ENCODE measurements around the gene CCPG1.
A peak's percentile ranks its signal among the peaks of the same experiment; 100 is the strongest.
"Not testable (repeated sequence)": the region's sequence is repeated elsewhere in the genome, so short reads cannot be mapped to it uniquely, and the experiment has no call there.

The CCPG1 gene

GRCh38 chr15:55408012-55408928, at the start of gene CCPG1, which contains the start of gene PIERCE2:
Gene CCPG1, minus strand, starts transcription at chr15:55408359. Its CDS starts 18,935 bp downstream, at chr15:55389424.
Gene PIERCE2, plus strand, starts transcription at chr15:55408495. Its CDS starts 274 bp downstream, at chr15:55408769.
- H3K27ac ChIP-seq: peak within 1 kb of the TSS; percentile 62
- peak; percentile 57 for DNase-seq (ENCODE audit: low read depth, low spot score)

DNA sequence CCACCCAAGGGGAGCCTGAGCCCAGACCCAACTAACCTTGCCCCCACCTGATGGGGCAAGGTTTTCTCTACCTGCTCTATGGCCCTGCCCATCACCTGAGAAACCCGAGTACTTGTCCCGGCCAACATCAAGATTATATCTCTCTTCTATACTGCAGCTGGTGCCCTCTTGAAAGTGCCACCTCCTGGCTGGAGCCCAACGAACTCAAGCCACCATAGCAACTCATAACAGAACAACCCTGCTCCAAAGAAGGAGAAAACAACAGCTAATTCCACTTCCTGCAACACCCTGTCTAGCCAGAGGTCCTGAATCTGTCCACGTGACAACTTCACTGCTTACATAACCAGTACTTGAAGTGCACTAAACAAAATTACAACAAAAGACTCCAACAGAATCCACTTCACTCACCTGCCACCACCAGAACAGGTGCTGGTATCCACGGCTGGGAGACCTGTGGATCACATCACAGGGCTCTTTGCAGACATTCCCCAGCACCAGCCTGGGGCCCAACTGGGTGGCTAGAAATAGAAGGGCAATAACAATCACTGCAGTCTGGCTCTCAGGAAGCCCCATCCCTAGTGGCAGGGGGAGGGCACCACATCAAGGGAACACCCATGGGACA, 49.4 kb upstream of the CCPG1 start:
- no peak for DNase-seq (ENCODE audit: low read depth, low spot score)
- no peak overlapping the region for H3K27ac ChIP-seq

GRCh38 chr15:55447030-55447394, 38.9 kb upstream of the CCPG1 start:
- not testable (repeated sequence) for H3K27ac ChIP-seq; DNase-seq (ENCODE audit: low read depth, low spot score)

GRCh38 chr15:55446379-55447029, 38.3 kb upstream of the CCPG1 start:
- H3K27ac ChIP-seq: not testable (repeated sequence)

DNA sequence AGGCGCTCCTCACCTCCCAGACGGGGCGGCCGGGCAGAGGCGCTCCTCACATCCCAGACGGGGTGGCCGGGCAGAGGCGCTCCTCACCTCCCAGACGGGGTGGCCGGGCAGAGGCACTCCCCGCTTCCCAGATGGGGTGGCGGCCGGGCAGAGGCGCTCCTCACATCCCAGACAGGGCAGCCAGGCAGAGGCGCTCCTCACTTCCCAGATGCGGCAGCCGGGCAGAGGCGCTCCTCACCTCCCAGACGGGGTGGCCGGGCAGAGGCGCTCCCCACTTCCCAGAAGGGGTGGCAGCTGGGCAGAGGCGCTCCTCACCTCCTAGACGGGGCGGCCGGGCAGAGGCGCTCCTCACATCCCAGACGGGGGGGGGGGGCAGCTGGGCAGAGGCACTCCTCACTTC, 37.8 kb upstream of the CCPG1 start:
- not testable (repeated sequence) for DNase-seq (ENCODE audit: low read depth, low spot score); H3K27ac ChIP-seq

More at GRCh38 chr15:55446379-55447029, 38.3 kb upstream of the CCPG1 start:
- DNase-seq (ENCODE audit: low read depth, low spot score): not testable (repeated sequence)

DNA sequence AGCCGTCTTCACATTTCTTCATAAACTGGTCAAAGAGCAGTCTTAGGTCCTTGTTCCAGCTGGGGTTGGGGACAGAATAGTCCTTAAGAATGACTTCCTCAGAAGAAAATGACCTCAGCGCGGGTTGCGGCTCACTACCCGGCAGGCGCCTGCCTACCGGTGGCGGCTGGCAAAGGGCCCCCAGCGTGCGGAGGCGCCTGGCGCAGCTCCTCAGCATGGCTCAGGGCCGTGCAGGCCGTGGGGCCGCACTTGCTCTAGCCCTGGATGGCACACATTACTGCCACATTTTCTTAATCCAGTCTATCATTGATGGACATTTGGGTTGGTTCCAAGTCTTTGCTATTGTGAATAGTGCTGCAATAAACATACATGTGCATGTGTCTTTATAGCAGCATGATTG, 35.0 kb upstream of the CCPG1 start:
- H3K27ac ChIP-seq; DNase-seq (ENCODE audit: low read depth, low spot score): not testable (repeated sequence)

DNA sequence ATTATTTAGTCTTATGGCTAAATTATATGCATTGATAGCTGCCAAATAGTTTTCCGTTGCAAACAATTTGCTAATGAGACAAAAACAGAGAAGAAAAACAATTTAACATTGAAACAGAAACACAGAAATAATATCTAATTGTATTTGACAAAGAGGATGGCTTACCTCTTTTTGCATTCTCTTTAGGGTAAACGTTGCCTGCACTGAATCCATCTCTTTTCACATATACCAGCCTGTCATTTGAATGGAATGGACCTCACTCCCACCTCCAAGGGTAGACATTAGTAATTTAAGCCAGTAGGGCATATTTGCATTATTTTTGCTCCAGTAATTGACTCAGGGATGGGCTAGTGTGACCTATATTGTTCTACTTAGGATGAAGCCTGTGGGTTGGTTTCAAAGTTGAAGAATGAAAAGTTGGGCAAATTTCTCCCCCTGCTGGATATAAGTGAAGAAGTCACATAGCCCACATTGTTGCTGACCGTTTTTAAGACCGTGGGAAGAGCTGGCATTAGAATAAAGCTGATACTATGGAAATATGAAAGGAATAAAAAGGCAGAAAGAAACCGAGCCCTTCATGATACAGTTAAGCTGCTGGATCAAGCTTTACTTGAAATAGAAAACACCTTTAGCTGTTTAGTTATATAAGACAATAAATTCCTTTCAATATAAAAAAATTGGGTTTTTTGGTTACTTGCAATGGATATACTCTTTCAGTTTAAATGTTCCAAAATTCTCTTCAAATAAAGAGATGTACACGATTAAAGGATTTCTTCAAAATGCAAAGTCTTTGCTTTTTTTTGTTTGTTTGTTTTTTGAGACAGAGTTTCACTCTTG, 27.0 kb upstream of the CCPG1 start:
- peak; percentile 3 for DNase-seq (ENCODE audit: low read depth, low spot score)
- H3K27ac ChIP-seq: no peak overlapping the region

DNA sequence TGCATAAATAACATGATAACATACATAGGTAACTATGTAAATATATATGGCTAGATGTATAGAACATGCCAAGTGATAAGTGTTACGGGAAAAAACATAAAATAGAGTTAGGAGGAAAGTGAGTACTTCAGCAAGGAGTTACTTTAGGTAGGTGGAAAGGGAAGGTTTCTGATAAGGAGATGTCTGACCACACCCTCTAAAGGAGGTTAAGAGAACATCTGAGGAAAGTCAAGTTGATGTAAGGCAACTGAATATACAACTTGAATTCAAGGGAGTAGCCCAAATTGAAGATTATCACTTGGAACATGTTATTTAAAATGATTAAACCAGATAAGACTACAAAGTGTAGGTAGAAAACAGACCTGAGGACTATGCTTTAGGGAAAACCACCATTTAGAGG, 13.9 kb upstream of the CCPG1 start:
- no peak overlapping the region for H3K27ac ChIP-seq
- DNase-seq (ENCODE audit: low read depth, low spot score): no peak

DNA sequence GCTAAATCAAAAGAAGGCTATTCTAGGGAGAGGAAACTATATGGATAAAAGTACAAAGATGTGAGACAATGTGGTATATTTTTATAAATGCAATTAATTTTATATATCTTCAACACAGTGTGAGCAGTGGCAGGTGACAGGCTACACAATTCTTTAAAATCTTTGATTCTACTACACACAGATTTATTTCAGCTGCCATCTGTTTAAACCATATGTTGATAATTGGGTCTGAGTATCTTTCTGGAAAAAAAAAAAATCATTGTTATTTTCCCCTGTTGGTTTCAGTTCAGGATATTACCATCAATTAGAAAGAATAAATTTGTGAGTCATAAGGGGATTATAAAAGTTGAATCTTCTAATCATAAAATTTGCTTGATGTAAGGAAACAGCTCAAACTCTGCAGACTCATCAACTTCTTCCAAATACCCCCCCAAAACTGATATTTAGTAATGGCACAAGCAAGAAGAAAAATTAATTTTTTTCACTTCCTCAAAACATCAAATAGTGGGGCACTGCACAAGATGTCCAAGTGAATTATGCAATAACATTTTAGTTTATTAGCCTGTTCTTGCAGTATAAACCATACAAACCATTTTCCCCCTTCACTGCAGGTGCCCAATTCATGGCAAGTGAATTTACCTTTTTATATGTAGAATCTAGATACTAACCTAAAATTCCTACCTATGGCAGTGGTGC, 12.2 kb upstream of the CCPG1 start:
- H3K27ac ChIP-seq: no peak overlapping the region
- no peak for DNase-seq (ENCODE audit: low read depth, low spot score)

- DNase-seq (ENCODE audit: low read depth, low spot score): not testable (repeated sequence)
Measured at GRCh38 chr15:55417678-55418077, 9.5 kb upstream of the CCPG1 start.

DNA sequence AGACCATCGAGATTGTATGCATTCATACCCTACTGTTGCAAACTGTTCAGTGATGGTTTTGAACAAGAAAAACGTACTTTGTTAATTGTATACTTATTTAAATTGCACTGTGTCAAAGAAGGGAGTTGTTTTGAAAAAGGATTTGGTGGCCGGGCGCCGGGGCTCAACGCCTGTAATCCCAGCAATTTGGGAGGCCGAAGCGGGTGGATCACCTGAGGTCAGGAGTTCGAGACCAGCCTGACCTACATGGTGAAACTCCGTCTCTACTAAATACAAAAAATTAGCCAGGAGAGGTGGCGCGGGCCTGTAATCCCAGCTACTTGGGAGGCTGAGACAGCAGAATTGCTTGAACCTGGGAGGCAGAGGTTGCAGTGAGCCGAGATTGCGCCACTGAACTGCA, 817 bp upstream of the CCPG1 start:
- peak overlapping the region; percentile 62 for H3K27ac ChIP-seq
- not testable (repeated sequence) for DNase-seq (ENCODE audit: low read depth, low spot score)

More at GRCh38 chr15:55417678-55418077, 9.5 kb upstream of the CCPG1 start:
- not testable (repeated sequence) for H3K27ac ChIP-seq

- H3K27ac ChIP-seq: peak overlapping the region; percentile 62
- no peak for DNase-seq (ENCODE audit: low read depth, low spot score)
Measured at GRCh38 chr15:55407498-55408011, 604 bp downstream of the CCPG1 start.

DNA sequence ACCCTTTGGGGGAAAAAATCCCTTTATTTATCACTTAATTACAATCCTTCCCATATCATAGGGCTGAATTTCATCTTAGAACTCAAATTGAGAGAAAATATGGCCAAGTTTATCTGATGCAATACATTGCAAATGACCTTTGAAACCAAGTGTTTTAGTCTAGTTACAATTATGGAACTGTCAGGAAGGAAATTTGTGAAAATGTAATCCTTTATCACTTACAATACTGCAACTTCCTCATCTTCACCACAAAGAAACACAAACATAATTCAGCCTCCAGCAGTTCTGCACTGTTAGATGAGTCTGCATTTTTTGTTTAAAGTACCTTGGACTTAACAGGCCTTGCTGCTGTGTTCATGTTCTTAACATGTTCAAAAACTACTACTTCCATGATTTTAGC, 4.6 kb downstream of the CCPG1 start:
- no peak for DNase-seq (ENCODE audit: low read depth, low spot score)
- H3K27ac ChIP-seq: peak overlapping the region; percentile 60

DNA sequence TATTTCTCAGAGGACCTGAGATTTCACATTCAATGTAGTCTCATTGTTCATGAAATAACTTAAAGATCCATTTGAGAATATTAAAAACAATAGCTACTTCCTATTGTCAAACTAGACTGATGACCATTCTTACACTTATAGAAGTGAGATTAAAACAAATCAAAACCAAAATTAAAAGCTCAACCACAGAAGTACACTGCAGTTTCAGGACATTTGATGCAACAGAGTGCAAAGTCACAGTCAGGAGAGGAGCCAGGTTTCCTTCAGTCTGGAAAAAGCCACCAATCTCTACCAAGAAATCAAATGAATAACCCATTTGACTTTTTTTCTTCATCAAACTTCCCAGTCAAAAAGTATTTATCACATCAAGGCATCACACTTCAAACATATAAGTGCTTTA, 5.5 kb downstream of the CCPG1 start:
- peak overlapping the region; percentile 60 for H3K27ac ChIP-seq
- DNase-seq (ENCODE audit: low read depth, low spot score): no peak

- no peak for DNase-seq (ENCODE audit: low read depth, low spot score)
- H3K27ac ChIP-seq: no peak overlapping the region
Measured at GRCh38 chr15:55401786-55402246, 6.3 kb downstream of the CCPG1 start.

DNA sequence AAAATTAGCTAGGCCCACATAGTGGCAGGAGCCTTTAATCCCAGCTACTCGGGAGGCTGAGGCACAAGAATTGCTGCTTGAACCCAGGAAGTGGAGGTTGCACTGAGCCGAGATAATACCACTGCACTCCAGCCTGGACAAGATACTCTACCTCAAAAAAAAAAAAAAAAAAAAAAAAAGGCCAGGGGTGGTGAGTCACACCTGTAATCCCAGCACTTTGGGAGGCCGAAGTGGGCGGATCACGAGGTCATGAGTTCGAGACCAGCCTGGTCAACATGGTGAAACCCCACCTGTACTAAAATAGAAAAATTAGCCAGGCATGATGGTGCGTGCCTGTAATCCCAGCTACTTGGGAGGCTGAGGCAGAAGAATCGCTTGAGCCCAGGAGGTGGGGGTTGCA, 8.1 kb downstream of the CCPG1 start:
- DNase-seq (ENCODE audit: low read depth, low spot score); H3K27ac ChIP-seq: not testable (repeated sequence)

DNA sequence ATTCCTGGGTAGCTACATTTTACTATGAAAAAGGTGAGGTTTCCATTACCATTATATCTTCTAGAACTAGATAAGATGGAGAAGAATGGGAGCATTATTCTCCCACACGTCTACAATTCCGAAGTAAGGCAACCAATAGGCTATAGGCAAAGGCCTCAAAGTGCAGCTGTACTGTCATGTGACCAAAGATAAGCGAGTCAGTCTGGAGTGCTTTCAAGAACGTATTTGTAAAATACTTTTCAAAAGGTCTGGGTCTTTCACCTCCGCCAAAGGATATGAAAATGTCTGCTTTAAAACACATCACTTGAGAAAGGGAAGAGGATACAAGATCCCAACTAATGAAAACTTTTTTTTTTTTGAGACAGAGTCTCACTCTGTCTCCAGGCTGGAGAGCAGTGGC, 9.9 kb downstream of the CCPG1 start:
- DNase-seq (ENCODE audit: low read depth, low spot score): no peak
- no peak overlapping the region for H3K27ac ChIP-seq

- DNase-seq (ENCODE audit: low read depth, low spot score): no peak
- no peak overlapping the region for H3K27ac ChIP-seq
Measured at GRCh38 chr15:55394694-55395093, 13.5 kb downstream of the CCPG1 start.

GRCh38 chr15:55389264-55389607, 18.9 kb downstream of the CCPG1 start:
- DNase-seq (ENCODE audit: low read depth, low spot score): peak; percentile 59

More at GRCh38 chr15:55389264-55389607, 18.9 kb downstream of the CCPG1 start:
- peak overlapping the region; percentile 68 for H3K27ac ChIP-seq

All from epithelial cell of prostate (primary cell).